HepG2 (cell line): Measurements from ENCODE around the gene ZFYVE28. TPM values are rescaled to one million over a fixed set of nuclear protein-coding genes. Genes with fewer than 3 reads are reported as not detected.

ENCODE experiments used
- ATAC-seq: fragments of 200-7000 bp; cut with Tn5 transposase; 3 replicates; pipeline ENCODE4 v1.9.1; 2020; ENCODE audit warnings: mild to moderate bottlenecking, moderate library complexity
- BruUV-seq: library from RNA; stranded (reverse); fragments of 400-500 nt; replicated peaks from 2 replicates; lab custom pipeline; 2021; lab: Mats Ljungman, UMichigan
- CTCF ChIA-PET: fragments of 300-600 bp; formaldehyde crosslinking; extraction: SDS; loops from one replicate; lab custom pipeline; 2021; ENCODE audit warnings: low total read pairs, inconsistent platforms, low intra/inter-chr PET ratio; lab: Yijun Ruan, JAX
- POLR2A ChIA-PET: fragments of 350-600 bp; sonication (Branson Sonifier 250); formaldehyde crosslinking; loops from one replicate; lab custom pipeline; 2020; ENCODE audit warnings: antibody characterized with exemption, inconsistent platforms; lab: Yijun Ruan, JAX
- DNase-seq: peaks from one replicate; pipeline ENCODE4 v3.0.0-alpha.2; 2015; ENCODE audit warnings: low spot score
- FAIRE-seq: peaks from 3 replicates; lab custom pipeline; 2011; peaks lifted over from hg19 to GRCh38; lab: Jason Lieb, UNC
- H2AFZ ChIP-seq: one replicate; pipeline ENCODE4 v1.6.1; 2011; ENCODE audit warnings: low read length, inconsistent platforms
- H3K27ac ChIP-seq: fragments of 300-600 bp; 3 replicates; pipeline ENCODE4 v1.8.0; 2011; ENCODE audit warnings: mixed run types, mild to moderate bottlenecking, mixed read lengths, low read length, inconsistent platforms; ENCODE audit not compliant: insufficient read depth; ENCODE audit errors: extremely low read length
- H3K27me3 ChIP-seq, 2 experiments: fragments of 200-600 bp in 1 of 2; 2 replicates in 1 of 2; 3 replicates in 1 of 2; pipeline versions ENCODE4 v1.6.0 to v1.8.0; 2011; ENCODE audit warnings: low read length in 2 of 2, mild to moderate bottlenecking in 2 of 2, moderate library complexity in 2 of 2, inconsistent platforms in 1 of 2; ENCODE audit not compliant: insufficient read depth in 2 of 2, control insufficient read depth in 1 of 2
- H3K36me3 ChIP-seq, 2 experiments: fragments of 200-600 bp in 1 of 2; replicated peaks in 1 of 2; 2 replicates in 1 of 2; 3 replicates in 1 of 2; pipeline versions ENCODE4 v1.5.1 to v1.8.0; 2011; ENCODE audit warnings: low read length in 2 of 2, inconsistent platforms in 1 of 2; ENCODE audit not compliant: insufficient read depth in 2 of 2, control insufficient read depth in 1 of 2
- H3K4me1 ChIP-seq: 2 replicates; pipeline ENCODE4 v1.5.1; 2012; ENCODE audit warnings: low read length, inconsistent platforms; ENCODE audit not compliant: insufficient read depth
- H3K4me2 ChIP-seq: 2 replicates; pipeline ENCODE4 v1.6.0; 2011; ENCODE audit warnings: low read depth, low read length, inconsistent platforms
- H3K4me3 ChIP-seq, 3 experiments: fragments of 200-600 bp in 1 of 3; sonication (generic), shearing (Covaris generic) in 1 of 3; replicated peaks in 1 of 3; 2 replicates each; pipeline ENCODE4 v1.5.1; 2011 to 2016; ENCODE audit warnings: low read length in 3 of 3, inconsistent platforms in 2 of 3, low read depth in 2 of 3, mild to moderate bottlenecking in 2 of 3, control low read depth in 1 of 3, mixed read lengths in 1 of 3; ENCODE audit not compliant: insufficient read depth in 1 of 3
- H3K79me2 ChIP-seq: one replicate; pipeline ENCODE4 v1.6.1; 2011; ENCODE audit warnings: low read length, inconsistent platforms; ENCODE audit not compliant: insufficient read depth
- H3K9ac ChIP-seq: 2 replicates; pipeline ENCODE4 v1.6.0; 2011; ENCODE audit warnings: mild to moderate bottlenecking, low read depth, low read length, inconsistent platforms; ENCODE audit not compliant: insufficient read depth
- H3K9me3 ChIP-seq: 2 replicates; pipeline ENCODE4 v1.5.1; 2012; ENCODE audit warnings: mild to moderate bottlenecking, low read length
- H4K20me1 ChIP-seq: 2 replicates; pipeline ENCODE4 v1.6.0; 2011; ENCODE audit warnings: inconsistent platforms, mild to moderate bottlenecking, low read length, moderate library complexity; ENCODE audit not compliant: insufficient read depth
- RNF2 ChIP-seq: fragments of 450-650 bp; conservative IDR thresholded peaks from 2 replicates; pipeline ENCODE4 v1.6.1; 2016; ENCODE audit warnings: low read depth
- SRY ChIP-seq: sonication (generic); formaldehyde crosslinking; IDR thresholded peaks from 2 replicates; pipeline ENCODE4 v1.8.0; 2022; ENCODE audit warnings: mild to moderate bottlenecking, missing genetic modification reagents
- ZNF24 ChIP-seq: fragments of 450-650 bp; IDR thresholded peaks from 2 replicates; pipeline ENCODE4 v1.6.1; 2017; ENCODE audit warnings: antibody characterized with exemption, mild to moderate bottlenecking
- ZNF619 ChIP-seq: sonication (generic); formaldehyde crosslinking; IDR thresholded peaks from 2 replicates; pipeline ENCODE4 v1.4.0; 2020; ENCODE audit warnings: mild to moderate bottlenecking, missing genetic modification reagents
- ZSCAN21 ChIP-seq: sonication (generic); formaldehyde crosslinking; IDR thresholded peaks from 2 replicates; pipeline ENCODE4 v1.8.0; 2022; ENCODE audit warnings: mild to moderate bottlenecking, missing genetic modification reagents, moderate library complexity, borderline replicate concordance
- WGBS: methylation state at CpG from one replicate; pipeline ENCODE4 v1.1.6; 2017; ENCODE audit warnings: low lambda C conversion rate; 5-methylcytosine and 5-hydroxymethylcytosine counted together
- in situ Hi-C: cut with HindIII; loops from 2 replicates; pipeline ENCODE4 v1.10.0; 2017; ENCODE audit warnings: low pct_unique_long_range_greater_than_20kb; ENCODE audit not compliant: extremely low pct_ligation_motif_present
- intact Hi-C: fragments of 100-400 bp; cut with micrococcal nuclease; formaldehyde crosslinking; loops from one replicate; pipeline ENCODE4 v1.10.0; 2022; ENCODE audit not compliant: unreplicated experiment
- polyA plus RNA-seq, 8 experiments: library from polyadenylated mRNA; depleted of rRNA in 3 of 8; stranded (reverse) in 7 of 8; unstranded in 1 of 8; fragments of >200 nt; fragmentation: Illumina TruSeq in 4 of 8; extraction: Trizol in 4 of 8; gene quantifications; 2 replicates each; pipeline versions ENCODE4 v1.2.1 to v1.2.3, GENCODE V29; 2011 to 2016; ENCODE audit warnings: low read depth in 4 of 8, missing spikeins in 1 of 8, mixed read lengths in 1 of 8; ENCODE audit not compliant: insufficient read depth in 1 of 8
- total RNA-seq, 5 experiments: library from RNA; depleted of rRNA; stranded (reverse); fragments of >200 nt; fragmentation: Illumina TruSeq; extraction: Trizol; gene quantifications; 2 replicates each; pipeline ENCODE4 v1.2.3, GENCODE V29; 2016; ENCODE audit warnings: low read depth in 1 of 5
- TF ChIP-seq, protein P1 (sequence below): sonication (generic); formaldehyde crosslinking; IDR thresholded peaks from 2 replicates; pipeline ENCODE4 v1.5.0; 2020; ENCODE audit warnings: mild to moderate bottlenecking, missing genetic modification reagents, borderline replicate concordance
- TF ChIP-seq, protein P2 (sequence below): sonication (generic); formaldehyde crosslinking; IDR thresholded peaks from 2 replicates; pipeline ENCODE4 v1.8.1; 2022; ENCODE audit warnings: low read depth, mild to moderate bottlenecking, missing genetic modification reagents
- TF ChIP-seq, protein P3 (sequence below): sonication (generic); formaldehyde crosslinking; IDR thresholded peaks from 2 replicates; pipeline ENCODE4 v1.5.0; 2020; ENCODE audit warnings: missing genetic modification reagents, mild to moderate bottlenecking, borderline replicate concordance
- TF ChIP-seq, protein P4 (sequence below): sonication (generic); formaldehyde crosslinking; conservative IDR thresholded peaks from 2 replicates; pipeline ENCODE4 v1.4.0; 2020; ENCODE audit warnings: missing genetic modification reagents

The ZFYVE28 gene
- total and polyA plus RNA-seq, 2 of the 13 experiments (the other 11 are each of a cell fraction or from before 2014, with no cell fraction given), result 0.12 to 0.22 TPM

DNA sequence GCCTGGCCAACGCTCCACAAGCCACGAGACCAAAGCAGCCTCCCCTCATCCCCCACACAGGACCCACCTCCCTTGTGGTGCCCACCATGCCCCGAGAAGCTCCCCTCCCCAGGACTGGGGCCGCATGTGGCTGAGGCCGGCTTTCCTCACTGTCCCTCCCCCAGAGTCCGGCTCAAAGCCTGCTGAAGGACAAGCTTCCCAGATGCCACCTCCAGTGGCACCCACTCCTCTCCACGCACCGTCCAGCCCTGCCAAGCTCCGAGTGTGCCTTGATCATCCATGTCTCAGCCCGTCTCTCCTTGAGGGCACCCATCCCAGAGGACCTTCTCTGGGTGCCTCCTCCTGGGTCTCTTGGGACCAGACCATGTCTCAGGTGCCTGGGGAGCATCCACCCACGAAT is 97.7 kb downstream of the ZFYVE28 start:
- POLR2A ChIA-PET, result no interaction called here
- TF ChIP-seq, protein P1, sequence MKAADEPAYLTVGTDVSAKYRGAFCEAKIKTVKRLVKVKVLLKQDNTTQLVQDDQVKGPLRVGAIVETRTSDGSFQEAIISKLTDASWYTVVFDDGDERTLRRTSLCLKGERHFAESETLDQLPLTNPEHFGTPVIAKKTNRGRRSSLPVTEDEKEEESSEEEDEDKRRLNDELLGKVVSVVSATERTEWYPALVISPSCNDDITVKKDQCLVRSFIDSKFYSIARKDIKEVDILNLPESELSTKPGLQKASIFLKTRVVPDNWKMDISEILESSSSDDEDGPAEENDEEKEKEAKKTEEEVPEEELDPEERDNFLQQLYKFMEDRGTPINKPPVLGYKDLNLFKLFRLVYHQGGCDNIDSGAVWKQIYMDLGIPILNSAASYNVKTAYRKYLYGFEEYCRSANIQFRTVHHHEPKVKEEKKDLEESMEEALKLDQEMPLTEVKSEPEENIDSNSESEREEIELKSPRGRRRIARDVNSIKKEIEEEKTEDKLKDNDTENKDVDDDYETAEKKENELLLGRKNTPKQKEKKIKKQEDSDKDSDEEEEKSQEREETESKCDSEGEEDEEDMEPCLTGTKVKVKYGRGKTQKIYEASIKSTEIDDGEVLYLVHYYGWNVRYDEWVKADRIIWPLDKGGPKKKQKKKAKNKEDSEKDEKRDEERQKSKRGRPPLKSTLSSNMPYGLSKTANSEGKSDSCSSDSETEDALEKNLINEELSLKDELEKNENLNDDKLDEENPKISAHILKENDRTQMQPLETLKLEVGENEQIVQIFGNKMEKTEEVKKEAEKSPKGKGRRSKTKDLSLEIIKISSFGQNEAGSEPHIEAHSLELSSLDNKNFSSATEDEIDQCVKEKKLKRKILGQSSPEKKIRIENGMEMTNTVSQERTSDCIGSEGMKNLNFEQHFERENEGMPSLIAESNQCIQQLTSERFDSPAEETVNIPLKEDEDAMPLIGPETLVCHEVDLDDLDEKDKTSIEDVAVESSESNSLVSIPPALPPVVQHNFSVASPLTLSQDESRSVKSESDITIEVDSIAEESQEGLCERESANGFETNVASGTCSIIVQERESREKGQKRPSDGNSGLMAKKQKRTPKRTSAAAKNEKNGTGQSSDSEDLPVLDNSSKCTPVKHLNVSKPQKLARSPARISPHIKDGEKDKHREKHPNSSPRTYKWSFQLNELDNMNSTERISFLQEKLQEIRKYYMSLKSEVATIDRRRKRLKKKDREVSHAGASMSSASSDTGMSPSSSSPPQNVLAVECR (CRISPR knock-in tag), result no peak
- TF ChIP-seq, protein P2, sequence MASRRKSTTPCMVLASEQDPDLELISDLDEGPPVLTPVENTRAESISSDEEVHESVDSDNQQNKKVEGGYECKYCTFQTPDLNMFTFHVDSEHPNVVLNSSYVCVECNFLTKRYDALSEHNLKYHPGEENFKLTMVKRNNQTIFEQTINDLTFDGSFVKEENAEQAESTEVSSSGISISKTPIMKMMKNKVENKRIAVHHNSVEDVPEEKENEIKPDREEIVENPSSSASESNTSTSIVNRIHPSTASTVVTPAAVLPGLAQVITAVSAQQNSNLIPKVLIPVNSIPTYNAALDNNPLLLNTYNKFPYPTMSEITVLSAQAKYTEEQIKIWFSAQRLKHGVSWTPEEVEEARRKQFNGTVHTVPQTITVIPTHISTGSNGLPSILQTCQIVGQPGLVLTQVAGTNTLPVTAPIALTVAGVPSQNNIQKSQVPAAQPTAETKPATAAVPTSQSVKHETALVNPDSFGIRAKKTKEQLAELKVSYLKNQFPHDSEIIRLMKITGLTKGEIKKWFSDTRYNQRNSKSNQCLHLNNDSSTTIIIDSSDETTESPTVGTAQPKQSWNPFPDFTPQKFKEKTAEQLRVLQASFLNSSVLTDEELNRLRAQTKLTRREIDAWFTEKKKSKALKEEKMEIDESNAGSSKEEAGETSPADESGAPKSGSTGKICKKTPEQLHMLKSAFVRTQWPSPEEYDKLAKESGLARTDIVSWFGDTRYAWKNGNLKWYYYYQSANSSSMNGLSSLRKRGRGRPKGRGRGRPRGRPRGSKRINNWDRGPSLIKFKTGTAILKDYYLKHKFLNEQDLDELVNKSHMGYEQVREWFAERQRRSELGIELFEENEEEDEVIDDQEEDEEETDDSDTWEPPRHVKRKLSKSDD (CRISPR knock-in tag), result no peak
- TF ChIP-seq, protein P3, sequence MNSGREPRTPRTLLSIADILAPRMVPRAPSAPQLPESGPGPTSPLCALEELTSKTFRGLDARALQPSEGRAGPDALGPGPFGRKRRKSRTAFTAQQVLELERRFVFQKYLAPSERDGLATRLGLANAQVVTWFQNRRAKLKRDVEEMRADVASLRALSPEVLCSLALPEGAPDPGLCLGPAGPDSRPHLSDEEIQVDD (CRISPR knock-in tag), result no peak
- TF ChIP-seq ZNF619 (CRISPR knock-in tag) (no peak), ZNF24 (no peak), SRY (no peak), RNF2 (no peak), ZSCAN21 (no peak)
- TF ChIP-seq, protein P4, sequence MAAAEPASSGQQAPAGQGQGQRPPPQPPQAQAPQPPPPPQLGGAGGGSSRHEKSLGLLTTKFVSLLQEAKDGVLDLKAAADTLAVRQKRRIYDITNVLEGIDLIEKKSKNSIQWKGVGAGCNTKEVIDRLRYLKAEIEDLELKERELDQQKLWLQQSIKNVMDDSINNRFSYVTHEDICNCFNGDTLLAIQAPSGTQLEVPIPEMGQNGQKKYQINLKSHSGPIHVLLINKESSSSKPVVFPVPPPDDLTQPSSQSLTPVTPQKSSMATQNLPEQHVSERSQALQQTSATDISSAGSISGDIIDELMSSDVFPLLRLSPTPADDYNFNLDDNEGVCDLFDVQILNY (CRISPR knock-in tag), result no peak
- TF ChIP-seq, all 625 proteins: peak for 0
- Histone ChIP-seq H2AFZ (no peak overlapping the region), H3K4me1 (no peaks in the 10 kb centered on the region), H3K4me3 (no peak overlapping the region), H3K9me3 (no peaks in the 10 kb centered on the region), H3K36me3 (no peaks in the 10 kb centered on the region), H3K27me3 (peaks cover 5 to 28% of the 10 kb centered on the region in 2 experiments; a peak in 4 of 5 replicates), H3K9ac (no peak overlapping the region), H3K4me2 (no peak overlapping the region), H3K79me2 (no peaks in the 10 kb centered on the region), H4K20me1 (no peaks in the 10 kb centered on the region), H3K27ac (no peak overlapping the region)
- WGBS, result 13% methylated on average over 11 of the region's 11 CpGs
- intact Hi-C loops, result no loop called here
- in situ Hi-C loops, result no loop called here
- CTCF ChIA-PET, result no interaction called here
- ATAC-seq, result no peak; the same call in 2 of the 3 replicates
- BruUV-seq, result no TSS peak
- DNase-seq, result no peak
- no peak for FAIRE-seq
